ENCODE results near the gene AGAP9. TPM values are rescaled to one million over a fixed set of nuclear protein-coding genes. Genes with fewer than 3 reads are reported as not detected.
"Not testable (repeated sequence)": the region's sequence is repeated elsewhere in the genome, so short reads cannot be mapped to it uniquely, and the experiment has no call there.

AGAP9 gene
- total RNA-seq, 1 experiment from 2014 or later: 9.9 TPM

GRCh38 chr10:47560452-47560851 is 37.0 kb upstream of the AGAP9 start:
- ATAC-seq; H3K27me3 ChIP-seq (ENCODE audit: control insufficient read depth, insufficient read depth, low read length); in situ Hi-C loops (cut with HindIII; ENCODE audit: low pct_unique_long_range_greater_than_20kb, low sequenced_read_pairs); CTCF ChIA-PET; H3K36me3 ChIP-seq (ENCODE audit: control insufficient read depth, insufficient read depth, low read length); H3K27ac ChIP-seq (ENCODE audit: low read length); H3K9me3 ChIP-seq (ENCODE audit: control insufficient read depth, insufficient read depth, low read depth, low read length); intact Hi-C loops (cut with micrococcal nuclease; ENCODE audit: unreplicated experiment); POLR2A ChIA-PET; H3K4me3 ChIP-seq (ENCODE audit: low read depth in 2 of 2, low read length in 2 of 2); BruUV-seq (replicated peaks); H3K4me1 ChIP-seq (ENCODE audit: control insufficient read depth, insufficient read depth, low read length); DNase-seq (ENCODE audit: low read depth, low spot score): not testable (repeated sequence)

GRCh38 chr10:47559718-47560308 is 36.4 kb upstream of the AGAP9 start:
- H3K9me3 ChIP-seq (ENCODE audit: control insufficient read depth, insufficient read depth, low read depth, low read length); H3K27me3 ChIP-seq (ENCODE audit: control insufficient read depth, insufficient read depth, low read length); H3K27ac ChIP-seq (ENCODE audit: low read length); H3K4me3 ChIP-seq (ENCODE audit: low read depth in 2 of 2, low read length in 2 of 2); DNase-seq (ENCODE audit: low read depth, low spot score); CTCF ChIA-PET; H3K36me3 ChIP-seq (ENCODE audit: control insufficient read depth, insufficient read depth, low read length); POLR2A ChIA-PET; ATAC-seq; in situ Hi-C loops (cut with HindIII; ENCODE audit: low pct_unique_long_range_greater_than_20kb, low sequenced_read_pairs); intact Hi-C loops (cut with micrococcal nuclease; ENCODE audit: unreplicated experiment); BruUV-seq (replicated peaks); H3K4me1 ChIP-seq (ENCODE audit: control insufficient read depth, insufficient read depth, low read length): not testable (repeated sequence)

- DNase-seq (ENCODE audit: low read depth, low spot score); H3K36me3 ChIP-seq (ENCODE audit: control insufficient read depth, insufficient read depth, low read length); H3K27me3 ChIP-seq (ENCODE audit: control insufficient read depth, insufficient read depth, low read length); intact Hi-C loops (cut with micrococcal nuclease; ENCODE audit: unreplicated experiment); CTCF ChIA-PET; in situ Hi-C loops (cut with HindIII; ENCODE audit: low pct_unique_long_range_greater_than_20kb, low sequenced_read_pairs); H3K27ac ChIP-seq (ENCODE audit: low read length); H3K4me3 ChIP-seq (ENCODE audit: low read depth in 2 of 2, low read length in 2 of 2); H3K4me1 ChIP-seq (ENCODE audit: control insufficient read depth, insufficient read depth, low read length); ATAC-seq; H3K9me3 ChIP-seq (ENCODE audit: control insufficient read depth, insufficient read depth, low read depth, low read length); POLR2A ChIA-PET; BruUV-seq (replicated peaks): not testable (repeated sequence)
Observed at GRCh38 chr10:47558109-47558508, 34.7 kb upstream of the AGAP9 start.

GRCh38 chr10:47557616-47558015 is 34.2 kb upstream of the AGAP9 start:
- ATAC-seq: not testable (repeated sequence)

GRCh38 chr10:47555334-47555733 is 31.9 kb upstream of the AGAP9 start:
- H3K9me3 ChIP-seq (ENCODE audit: control insufficient read depth, insufficient read depth, low read depth, low read length); DNase-seq (ENCODE audit: low read depth, low spot score); H3K27me3 ChIP-seq (ENCODE audit: control insufficient read depth, insufficient read depth, low read length); H3K4me3 ChIP-seq (ENCODE audit: low read depth in 2 of 2, low read length in 2 of 2); POLR2A ChIA-PET; intact Hi-C loops (cut with micrococcal nuclease; ENCODE audit: unreplicated experiment); H3K4me1 ChIP-seq (ENCODE audit: control insufficient read depth, insufficient read depth, low read length); CTCF ChIA-PET; H3K27ac ChIP-seq (ENCODE audit: low read length); H3K36me3 ChIP-seq (ENCODE audit: control insufficient read depth, insufficient read depth, low read length); BruUV-seq (replicated peaks); in situ Hi-C loops (cut with HindIII; ENCODE audit: low pct_unique_long_range_greater_than_20kb, low sequenced_read_pairs); ATAC-seq: not testable (repeated sequence)

More at GRCh38 chr10:47557616-47558015, 34.2 kb upstream of the AGAP9 start:
- H3K27me3 ChIP-seq (ENCODE audit: control insufficient read depth, insufficient read depth, low read length); H3K27ac ChIP-seq (ENCODE audit: low read length); H3K9me3 ChIP-seq (ENCODE audit: control insufficient read depth, insufficient read depth, low read depth, low read length); H3K4me3 ChIP-seq (ENCODE audit: low read depth in 2 of 2, low read length in 2 of 2); BruUV-seq (replicated peaks); in situ Hi-C loops (cut with HindIII; ENCODE audit: low pct_unique_long_range_greater_than_20kb, low sequenced_read_pairs); DNase-seq (ENCODE audit: low read depth, low spot score); CTCF ChIA-PET; POLR2A ChIA-PET; H3K4me1 ChIP-seq (ENCODE audit: control insufficient read depth, insufficient read depth, low read length); H3K36me3 ChIP-seq (ENCODE audit: control insufficient read depth, insufficient read depth, low read length); intact Hi-C loops (cut with micrococcal nuclease; ENCODE audit: unreplicated experiment): not testable (repeated sequence)

GRCh38 chr10:47554552-47554951 is 31.1 kb upstream of the AGAP9 start:
- in situ Hi-C loops (cut with HindIII; ENCODE audit: low pct_unique_long_range_greater_than_20kb, low sequenced_read_pairs); ATAC-seq; H3K36me3 ChIP-seq (ENCODE audit: control insufficient read depth, insufficient read depth, low read length); H3K4me3 ChIP-seq (ENCODE audit: low read depth in 2 of 2, low read length in 2 of 2); intact Hi-C loops (cut with micrococcal nuclease; ENCODE audit: unreplicated experiment); CTCF ChIA-PET; DNase-seq (ENCODE audit: low read depth, low spot score); H3K4me1 ChIP-seq (ENCODE audit: control insufficient read depth, insufficient read depth, low read length); H3K27ac ChIP-seq (ENCODE audit: low read length); BruUV-seq (replicated peaks); POLR2A ChIA-PET; H3K9me3 ChIP-seq (ENCODE audit: control insufficient read depth, insufficient read depth, low read depth, low read length); H3K27me3 ChIP-seq (ENCODE audit: control insufficient read depth, insufficient read depth, low read length): not testable (repeated sequence)

GRCh38 chr10:47553860-47554247 is 30.4 kb upstream of the AGAP9 start:
- BruUV-seq (replicated peaks); POLR2A ChIA-PET; in situ Hi-C loops (cut with HindIII; ENCODE audit: low pct_unique_long_range_greater_than_20kb, low sequenced_read_pairs); H3K4me1 ChIP-seq (ENCODE audit: control insufficient read depth, insufficient read depth, low read length); H3K36me3 ChIP-seq (ENCODE audit: control insufficient read depth, insufficient read depth, low read length); intact Hi-C loops (cut with micrococcal nuclease; ENCODE audit: unreplicated experiment); DNase-seq (ENCODE audit: low read depth, low spot score); H3K27me3 ChIP-seq (ENCODE audit: control insufficient read depth, insufficient read depth, low read length); H3K9me3 ChIP-seq (ENCODE audit: control insufficient read depth, insufficient read depth, low read depth, low read length); ATAC-seq: not testable (repeated sequence)
- Histone ChIP-seq H3K27ac (ENCODE audit: low read length) (peak overlapping the region; percentile 82), H3K4me3 (ENCODE audit: low read depth in 2 of 2, low read length in 2 of 2) (peak overlapping the region; percentile 66 to 77)
- CTCF ChIA-PET: interaction anchor here (0.6 kb wide), 1 partner anchor 133 kb away, joined by 3 read pairs; no protein-coding TSS in a partner anchor
